ENCODE data around the gene ACAT2. TPM values are rescaled to one million over a fixed set of nuclear protein-coding genes. Genes with fewer than 3 reads are reported as not detected.
"Not testable (repeated sequence)": the region's sequence is repeated elsewhere in the genome, so short reads cannot be mapped to it uniquely, and the experiment has no call there.

ACAT2 gene
- polyA plus RNA-seq, 4 donors = 12.2 to 55.0 (median 21.6) TPM

GRCh38 chr6:159788276-159788675 is 26.4 kb downstream of the ACAT2 start:
- peaks cover 0 to 17% (median 10%) of the 10 kb centered on the region in 3 donors for H3K4me1 ChIP-seq (ENCODE audit: control insufficient read depth in 3 of 3, insufficient read depth in 2 of 3, low read depth in 1 of 3, low read length in 2 of 3)
- no peaks in the 10 kb centered on the region for H3K27me3 ChIP-seq (ENCODE audit: control insufficient read depth in 3 of 3, insufficient read depth in 3 of 3, low read length in 3 of 3)
- peak overlapping the region in 2 of 3 donors; percentile 28 to 92 for H3K27ac ChIP-seq (ENCODE audit: low read depth in 1 of 3, low read length in 2 of 3)
- FAIRE-seq (no peak), DNase-seq (no peak)
- H3K9me3 ChIP-seq (ENCODE audit: control insufficient read depth in 2 of 2, insufficient read depth in 1 of 2, low read depth in 1 of 2, low read length in 1 of 2) = no peaks in the 10 kb centered on the region
- peak overlapping the region; percentile 72 to 93 (median 91) for H3K4me3 ChIP-seq (ENCODE audit: low read depth in 1 of 3, low read length in 3 of 3)
- H3K36me3 ChIP-seq (ENCODE audit: control insufficient read depth in 3 of 3, insufficient read depth in 2 of 3, low read depth in 1 of 3, low read length in 3 of 3) = peaks cover 6 to 27% (median 11%) of the 10 kb centered on the region in 3 donors
- WGBS, 3 donors = 10 to 23% (median 13%) methylated on average over 15 of the region's 15 CpGs

- peak overlapping the region; percentile 57 to 98 (median 92) for H3K27ac ChIP-seq (ENCODE audit: low read depth in 1 of 3, low read length in 2 of 3)
- peaks cover 4 to 29% (median 7%) of the 10 kb centered on the region in 3 donors for H3K36me3 ChIP-seq (ENCODE audit: control insufficient read depth in 3 of 3, insufficient read depth in 2 of 3, low read depth in 1 of 3, low read length in 3 of 3)
- FAIRE-seq = no peak
- H3K27me3 ChIP-seq (ENCODE audit: control insufficient read depth in 3 of 3, insufficient read depth in 3 of 3, low read length in 3 of 3) = no peaks in the 10 kb centered on the region
- peak overlapping the region; percentile 72 to 93 (median 91) for H3K4me3 ChIP-seq (ENCODE audit: low read depth in 1 of 3, low read length in 3 of 3)
- peaks cover 0 to 17% (median 10%) of the 10 kb centered on the region in 3 donors for H3K4me1 ChIP-seq (ENCODE audit: control insufficient read depth in 3 of 3, insufficient read depth in 2 of 3, low read depth in 1 of 3, low read length in 2 of 3)
- DNase-seq = peak; percentile 62 to 75
- 0% methylated on average over 59 to 60 of the region's 60 CpGs for WGBS, 3 donors
- H3K9me3 ChIP-seq (ENCODE audit: control insufficient read depth in 2 of 2, insufficient read depth in 1 of 2, low read depth in 1 of 2, low read length in 1 of 2) = no peaks in the 10 kb centered on the region
These were observed 27.0 kb downstream of the ACAT2 start for GRCh38 chr6:159788753-159789376.

- peak; percentile 51 for FAIRE-seq
- no peaks in the 10 kb centered on the region for H3K27me3 ChIP-seq (ENCODE audit: control insufficient read depth in 3 of 3, insufficient read depth in 3 of 3, low read length in 3 of 3)
- H3K4me1 ChIP-seq (ENCODE audit: control insufficient read depth in 3 of 3, insufficient read depth in 2 of 3, low read depth in 1 of 3, low read length in 2 of 3) = peaks cover 0 to 17% (median 10%) of the 10 kb centered on the region in 3 donors
- DNase-seq = peak; percentile 100
- no peaks in the 10 kb centered on the region for H3K9me3 ChIP-seq (ENCODE audit: control insufficient read depth in 2 of 2, insufficient read depth in 1 of 2, low read depth in 1 of 2, low read length in 1 of 2)
- WGBS, 3 donors = 0 to 1% (median 0%) methylated on average over 64 of the region's 64 CpGs
- H3K4me3 ChIP-seq (ENCODE audit: low read depth in 1 of 3, low read length in 3 of 3) = peak within 1 kb of the TSS; percentile 84 to 93 (median 91)
- peak within 1 kb of the TSS; percentile 90 to 98 (median 97) for H3K27ac ChIP-seq (ENCODE audit: low read depth in 1 of 3, low read length in 2 of 3)
- H3K36me3 ChIP-seq (ENCODE audit: control insufficient read depth in 3 of 3, insufficient read depth in 2 of 3, low read depth in 1 of 3, low read length in 3 of 3) = peaks cover 4 to 24% (median 7%) of the 10 kb centered on the region in 3 donors
These were observed 27.7 kb downstream of the ACAT2 start, which contains the start of gene TCP1 for GRCh38 chr6:159789377-159790148. TCP1 (minus strand) TSS chr6:159789602; CDS start chr6:159789468, 134 bp downstream.

GRCh38 chr6:159790149-159790955 is 28.5 kb downstream of the ACAT2 start, which contains the start of gene MRPL18:
MRPL18 (plus strand) TSS chr6:159790467; CDS start chr6:159790588, 121 bp downstream.
- Histone ChIP-seq H3K36me3 (ENCODE audit: control insufficient read depth in 3 of 3, insufficient read depth in 2 of 3, low read depth in 1 of 3, low read length in 3 of 3) (peaks cover 4 to 25% (median 4%) of the 10 kb centered on the region in 3 donors), H3K27ac (ENCODE audit: low read depth in 1 of 3, low read length in 2 of 3) (peak within 1 kb of the TSS; percentile 90 to 98 (median 97)), H3K4me3 (ENCODE audit: low read depth in 1 of 3, low read length in 3 of 3) (peak within 1 kb of the TSS; percentile 84 to 93 (median 91)), H3K27me3 (ENCODE audit: control insufficient read depth in 3 of 3, insufficient read depth in 3 of 3, low read length in 3 of 3) (no peaks in the 10 kb centered on the region), H3K9me3 (ENCODE audit: control insufficient read depth in 2 of 2, insufficient read depth in 1 of 2, low read depth in 1 of 2, low read length in 1 of 2) (no peaks in the 10 kb centered on the region), H3K4me1 (ENCODE audit: control insufficient read depth in 3 of 3, insufficient read depth in 2 of 3, low read depth in 1 of 3, low read length in 2 of 3) (peaks cover 0 to 17% (median 10%) of the 10 kb centered on the region in 3 donors)
- 0% methylated on average over 55 to 56 of the region's 56 CpGs for WGBS, 3 donors
- DNase-seq (peak; percentile 94 to 98), FAIRE-seq (no peak)

GRCh38 chr6:159790956-159791598 is 29.2 kb downstream of the ACAT2 start:
- no peak for FAIRE-seq

GRCh38 chr6:159794976-159795375 is 33.1 kb downstream of the ACAT2 start:
- not testable (repeated sequence) for H3K27me3 ChIP-seq (ENCODE audit: control insufficient read depth in 3 of 3, insufficient read depth in 3 of 3, low read length in 3 of 3); H3K4me1 ChIP-seq (ENCODE audit: control insufficient read depth in 3 of 3, insufficient read depth in 2 of 3, low read depth in 1 of 3, low read length in 2 of 3); H3K4me3 ChIP-seq (ENCODE audit: low read depth in 1 of 3, low read length in 3 of 3); DNase-seq; H3K9me3 ChIP-seq (ENCODE audit: control insufficient read depth in 2 of 2, insufficient read depth in 1 of 2, low read depth in 1 of 2, low read length in 1 of 2); FAIRE-seq
- WGBS, 3 donors = 77 to 88% (median 85%) methylated on average over 8 of the region's 8 CpGs
- H3K27ac ChIP-seq (ENCODE audit: low read depth in 1 of 3, low read length in 2 of 3) = peak overlapping the region in 1 of 3 donors; percentile 35
- peaks cover 8 to 41% (median 14%) of the 10 kb centered on the region in 3 donors for H3K36me3 ChIP-seq (ENCODE audit: control insufficient read depth in 3 of 3, insufficient read depth in 2 of 3, low read depth in 1 of 3, low read length in 3 of 3)

More at GRCh38 chr6:159790956-159791598, 29.2 kb downstream of the ACAT2 start:
- Histone ChIP-seq H3K27me3 (ENCODE audit: control insufficient read depth in 3 of 3, insufficient read depth in 3 of 3, low read length in 3 of 3) (no peaks in the 10 kb centered on the region), H3K4me3 (ENCODE audit: low read depth in 1 of 3, low read length in 3 of 3) (peak overlapping the region; percentile 67 to 84 (median 69)), H3K36me3 (ENCODE audit: control insufficient read depth in 3 of 3, insufficient read depth in 2 of 3, low read depth in 1 of 3, low read length in 3 of 3) (peaks cover 3 to 30% (median 4%) of the 10 kb centered on the region in 3 donors), H3K4me1 (ENCODE audit: control insufficient read depth in 3 of 3, insufficient read depth in 2 of 3, low read depth in 1 of 3, low read length in 2 of 3) (peaks cover 0 to 17% (median 10%) of the 10 kb centered on the region in 3 donors), H3K27ac (ENCODE audit: low read depth in 1 of 3, low read length in 2 of 3) (peak overlapping the region; percentile 90 to 98 (median 97)), H3K9me3 (ENCODE audit: control insufficient read depth in 2 of 2, insufficient read depth in 1 of 2, low read depth in 1 of 2, low read length in 1 of 2) (no peaks in the 10 kb centered on the region)
- whole genome bisulfite sequencing, 3 donors = 6 to 12% (median 12%) methylated on average over 18 of the region's 18 CpGs
- peak; percentile 16 to 31 for DNase-seq

- Histone ChIP-seq H3K9me3 (ENCODE audit: control insufficient read depth in 2 of 2, insufficient read depth in 1 of 2, low read depth in 1 of 2, low read length in 1 of 2) (no peaks in the 10 kb centered on the region), H3K36me3 (ENCODE audit: control insufficient read depth in 3 of 3, insufficient read depth in 2 of 3, low read depth in 1 of 3, low read length in 3 of 3) (peaks cover 8 to 35% (median 13%) of the 10 kb centered on the region in 3 donors), H3K27me3 (ENCODE audit: control insufficient read depth in 3 of 3, insufficient read depth in 3 of 3, low read length in 3 of 3) (no peaks in the 10 kb centered on the region), H3K27ac (ENCODE audit: low read depth in 1 of 3, low read length in 2 of 3) (no peak overlapping the region), H3K4me1 (ENCODE audit: control insufficient read depth in 3 of 3, insufficient read depth in 2 of 3, low read depth in 1 of 3, low read length in 2 of 3) (peaks cover 0 to 1% (median 0%) of the 10 kb centered on the region in 3 donors), H3K4me3 (ENCODE audit: low read depth in 1 of 3, low read length in 3 of 3) (no peak overlapping the region)
- WGBS, 3 donors = 38 to 47% (median 42%) methylated on average over 1 of the region's 1 CpG
- FAIRE-seq (no peak), DNase-seq (no peak)
These were observed 35.7 kb downstream of the ACAT2 start for GRCh38 chr6:159797554-159797953.

Measured in small intestine (tissue), 7 donors.